Adrenal gland (tissue), 12 donors: ENCODE results near the gene ATG4B. TPM values are rescaled to one million over a fixed set of nuclear protein-coding genes. Genes with fewer than 3 reads are reported as not detected.
A peak's percentile ranks its signal among the peaks of the same experiment; 100 is the strongest.

Experiments
- DNase-seq, 7 donors: peaks; one replicate each; pipeline ENCODE4 v3.0.0-alpha.2; 2019 to 2020
- H3K27ac ChIP-seq, 5 donors: fragments of 200-600 bp; sonication (generic) in 4 of 5; 1 replicate in 3 of 5; 2 replicates in 2 of 5; pipeline versions ENCODE4 v1.5.1 to v1.8.0; 2016 to 2020; ENCODE audit warnings: mild to moderate bottlenecking in 1 of 5
- H3K27me3 ChIP-seq: fragments of 200-600 bp; 2 replicates; pipeline ENCODE4 v1.8.0; 2021
- H3K36me3 ChIP-seq, 2 donors: fragments of 200-600 bp; replicated peaks in 1 of 2; 1 replicate in 1 of 2; 2 replicates in 1 of 2; pipeline versions ENCODE4 v1.5.1 to v1.8.0; 2018 to 2022
- H3K4me1 ChIP-seq, 2 donors: fragments of 200-600 bp; replicated peaks in 1 of 2; 1 replicate in 1 of 2; 2 replicates in 1 of 2; pipeline versions ENCODE4 v1.5.1 to v1.8.0; 2018 to 2021
- H3K4me3 ChIP-seq, 4 donors: fragments of 200-600 bp; sonication (generic) in 3 of 4; one replicate each; pipeline ENCODE4 v1.5.1; 2016 to 2018
- H3K9me3 ChIP-seq, 3 donors: fragments of 200-600 bp; sonication (generic) in 1 of 3; replicated peaks in 1 of 3; 1 replicate in 2 of 3; 2 replicates in 1 of 3; pipeline versions ENCODE4 v1.5.1 to v1.8.0; 2016 to 2021
- CTCF ChIP-seq, 6 experiments: fragments of 450-650 bp in 4 of 6; fragments of 200-600 bp in 2 of 6; sonication (generic) in 1 of 6; IDR thresholded peaks; 1 replicate in 5 of 6; 2 replicates in 1 of 6; pipeline versions ENCODE4 v1.5.1 to v1.8.0; 2016 to 2021; ENCODE audit warnings: antibody characterized with exemption in 6 of 6, mild to moderate bottlenecking in 2 of 6, moderate library complexity in 1 of 6
- POLR2A ChIP-seq, 2 donors: fragments of 450-650 bp; IDR thresholded peaks; one replicate each; pipeline ENCODE4 v1.6.1; 2017; ENCODE audit warnings: antibody characterized with exemption in 2 of 2, mild to moderate bottlenecking in 2 of 2, moderate library complexity in 1 of 2
- WGBS, 4 donors: extraction: QIAGEN DNeasy Blood & Tissue Kit in 2 of 4; methylation state at CpG; one replicate each; pipeline versions ENCODE4 v1.1.5 to v1.1.7; 2013 to 2017; 5-methylcytosine and 5-hydroxymethylcytosine counted together
- intact Hi-C, 2 donors: fragments of 100-400 bp; cut with DNase I; formaldehyde crosslinking; loops; one replicate each; pipeline versions ENCODE4 v1.14.1 to v1.15.0; 2022 to 2023
- polyA plus RNA-seq, 3 donors: library from polyadenylated mRNA; stranded (reverse); fragments of 200-250 nt in 2 of 3; fragments of 350-450 nt in 1 of 3; fragmentation: Illumina TruSeq in 1 of 3; extraction: RNeasy Lipid Tissue Mini Kit (QIAGEN cat#74804) in 1 of 3; gene quantifications; one replicate each; pipeline ENCODE4 v1.2.3, GENCODE V29; 2013 to 2014
- total RNA-seq, 9 donors: library from RNA; depleted of rRNA in 4 of 9; stranded (reverse); fragments of >200 nt in 4 of 9; fragments of 120-200 nt in 1 of 9; fragmentation: NEBNext Ultra II Directional in 1 of 9; extraction: Animal tissue kit (Norgen Biotek cat#: 25700) in 1 of 9; gene quantifications; one replicate each; pipeline versions ENCODE4 v1.1.0 to v1.2.4, GENCODE V29; 2013 to 2023
- donor health status: healthy with polysubstance abuse.
- donor health status: Bipolar disorder and iron deficiency.
- donor health status: DM: yes; HTN: yes; CAD: no.
- donor health status: DM: no; HTN: no; CAD: no.
- donor health status: DM: no; HTN: no; CAD: no.
- donor health status: DM: yes; HTN: yes; CAD: no.

ATG4B gene
- total and polyA plus RNA-seq, 12 donors, result 37.3 to 167 (median 60.2) TPM

GRCh38 chr2:241620419-241620769 is 17.1 kb upstream of the ATG4B start:
- intact Hi-C loops, result no loop called here
- no peak overlapping the region for H3K4me3 ChIP-seq
- H3K9me3 ChIP-seq, result no peaks in the 10 kb centered on the region
- no peak for TF ChIP-seq CTCF (IDR thresholded peaks at IDR 0.05)
- no peak for TF ChIP-seq POLR2A (IDR thresholded peaks at IDR 0.05)
- no peaks in the 10 kb centered on the region for H3K36me3 ChIP-seq
- 63 to 79% (median 69%) methylated on average over 6 of the region's 6 CpGs for WGBS, 4 donors
- H3K27me3 ChIP-seq, result no peaks in the 10 kb centered on the region
- DNase-seq, result peak in 2 of 7 donors; percentile 34 to 60
- no peaks in the 10 kb centered on the region for H3K4me1 ChIP-seq
- peak overlapping the region in 1 of 5 donors; percentile 29 for H3K27ac ChIP-seq

- 80 to 86% (median 84%) methylated on average over 8 to 10 of the region's 10 CpGs for WGBS, 4 donors
- H3K4me3 ChIP-seq, result no peak overlapping the region
- TF ChIP-seq POLR2A (IDR thresholded peaks at IDR 0.05) (no peak), CTCF (IDR thresholded peaks at IDR 0.05) (no peak)
- intact Hi-C loops, result no loop called here
- DNase-seq, result no peak
- no peak overlapping the region for H3K27ac ChIP-seq
- H3K9me3 ChIP-seq, result no peaks in the 10 kb centered on the region
- no peaks in the 10 kb centered on the region for H3K27me3 ChIP-seq
- peaks cover 0 to 11% of the 10 kb centered on the region in 2 donors for H3K36me3 ChIP-seq
- no peaks in the 10 kb centered on the region for H3K4me1 ChIP-seq
These were observed 9.8 kb upstream of the ATG4B start for GRCh38 chr2:241627675-241628074.

- intact Hi-C loops, result no loop called here
- DNase-seq, result no peak
- no peak for TF ChIP-seq CTCF (IDR thresholded peaks at IDR 0.05)
- TF ChIP-seq POLR2A (IDR thresholded peaks at IDR 0.05), result no peak
- peaks cover 0 to 1% of the 10 kb centered on the region in 2 donors for H3K4me1 ChIP-seq
- H3K4me3 ChIP-seq, result no peak overlapping the region
- H3K27me3 ChIP-seq, result no peaks in the 10 kb centered on the region
- peaks cover 0 to 24% of the 10 kb centered on the region in 2 donors for H3K36me3 ChIP-seq
- 81 to 83% (median 83%) methylated on average over 10 to 11 of the region's 11 CpGs for WGBS, 4 donors
- H3K9me3 ChIP-seq, result no peaks in the 10 kb centered on the region
- no peak overlapping the region for H3K27ac ChIP-seq
These were observed 7.6 kb upstream of the ATG4B start for GRCh38 chr2:241629762-241630435.

GRCh38 chr2:241632478-241633325 is 4.8 kb upstream of the ATG4B start:
- Histone ChIP-seq H3K27ac (no peak overlapping the region), H3K27me3 (no peaks in the 10 kb centered on the region), H3K9me3 (no peaks in the 10 kb centered on the region), H3K4me1 (peaks cover 6 to 15% of the 10 kb centered on the region in 2 donors), H3K4me3 (no peak overlapping the region), H3K36me3 (peaks cover 0 to 22% of the 10 kb centered on the region in 2 donors)
- DNase-seq, result no peak
- 93 to 96% (median 96%) methylated on average over 27 to 39 of the region's 39 CpGs for whole genome bisulfite sequencing, 4 donors
- TF ChIP-seq POLR2A (IDR thresholded peaks at IDR 0.05) (no peak), CTCF (IDR thresholded peaks at IDR 0.05) (no peak)
- intact Hi-C loops, result no loop called here
